ENCODE measurements around the gene RELA. TPM values are rescaled to one million over a fixed set of nuclear protein-coding genes. Genes with fewer than 3 reads are reported as not detected.

Gene RELA
- total RNA-seq, 1 experiment from 2014 or later, result 83.0 TPM

DNA sequence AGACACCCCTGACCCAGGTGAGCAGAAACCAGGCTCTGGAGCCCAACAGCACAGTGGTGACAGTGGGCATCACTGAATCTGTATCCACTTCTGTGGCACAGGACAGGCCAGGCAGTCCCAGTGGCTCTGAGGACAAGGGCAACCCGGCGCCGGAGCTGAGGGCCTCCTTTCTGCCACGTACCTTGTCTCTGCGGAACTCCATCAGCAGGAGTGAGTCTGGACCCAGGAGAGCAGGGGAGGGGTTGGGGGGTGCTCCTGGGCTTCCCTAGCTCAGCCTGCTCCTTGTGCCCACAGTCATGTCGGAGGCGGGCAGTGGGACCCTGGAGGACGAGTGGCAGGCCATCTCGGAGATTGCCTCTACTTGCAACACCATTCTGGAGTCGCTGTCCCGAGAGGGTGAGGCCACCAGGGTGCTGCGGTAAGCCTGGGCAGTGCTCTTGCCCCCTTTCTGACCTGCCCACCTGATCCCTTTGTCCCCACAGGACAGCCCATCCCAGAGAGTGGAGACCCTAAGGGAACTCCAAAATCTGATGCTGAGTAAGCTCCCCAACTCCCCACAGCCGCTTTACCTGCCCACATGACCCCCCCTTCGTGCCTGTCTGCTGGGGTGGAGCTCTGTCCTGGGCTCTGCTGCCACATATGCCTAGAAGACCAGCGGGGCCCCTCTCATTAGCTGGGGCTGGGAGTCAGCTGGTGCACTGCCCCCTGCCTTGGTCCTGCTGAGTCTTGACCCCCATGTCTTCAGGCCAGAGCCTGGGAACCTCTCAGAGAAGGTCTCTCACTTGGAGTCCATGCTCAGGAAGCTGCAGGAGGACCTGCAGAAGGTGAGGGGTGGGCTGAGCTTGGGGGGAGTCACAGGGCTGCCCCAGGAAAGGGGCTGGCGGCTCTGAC, 12.8 kb downstream of the RELA start:
- H3K27ac Mint-ChIP-seq (ENCODE audit: low read depth, unreplicated experiment), result no peak overlapping the region
- POLR2A ChIA-PET, result interaction anchor here (1.0 to 5.6 kb wide), 4 partner anchors 12 to 35 kb away, joined by 4 to 71 read pairs (median 7); partner anchors contain the start of genes PCNX3, RELA and SIPA1
- TF ChIP-seq, protein P1, sequence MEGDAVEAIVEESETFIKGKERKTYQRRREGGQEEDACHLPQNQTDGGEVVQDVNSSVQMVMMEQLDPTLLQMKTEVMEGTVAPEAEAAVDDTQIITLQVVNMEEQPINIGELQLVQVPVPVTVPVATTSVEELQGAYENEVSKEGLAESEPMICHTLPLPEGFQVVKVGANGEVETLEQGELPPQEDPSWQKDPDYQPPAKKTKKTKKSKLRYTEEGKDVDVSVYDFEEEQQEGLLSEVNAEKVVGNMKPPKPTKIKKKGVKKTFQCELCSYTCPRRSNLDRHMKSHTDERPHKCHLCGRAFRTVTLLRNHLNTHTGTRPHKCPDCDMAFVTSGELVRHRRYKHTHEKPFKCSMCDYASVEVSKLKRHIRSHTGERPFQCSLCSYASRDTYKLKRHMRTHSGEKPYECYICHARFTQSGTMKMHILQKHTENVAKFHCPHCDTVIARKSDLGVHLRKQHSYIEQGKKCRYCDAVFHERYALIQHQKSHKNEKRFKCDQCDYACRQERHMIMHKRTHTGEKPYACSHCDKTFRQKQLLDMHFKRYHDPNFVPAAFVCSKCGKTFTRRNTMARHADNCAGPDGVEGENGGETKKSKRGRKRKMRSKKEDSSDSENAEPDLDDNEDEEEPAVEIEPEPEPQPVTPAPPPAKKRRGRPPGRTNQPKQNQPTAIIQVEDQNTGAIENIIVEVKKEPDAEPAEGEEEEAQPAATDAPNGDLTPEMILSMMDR (IDR thresholded peaks at IDR 0.05; ENCODE audit: unreplicated experiment), result no peak
- no peaks in the 10 kb centered on the region for H3K9me3 Mint-ChIP-seq (ENCODE audit: unreplicated experiment)
- no peak for DNase-seq (ENCODE audit: unreplicated experiment)
- no peaks in the 10 kb centered on the region for H3K27me3 Mint-ChIP-seq (ENCODE audit: insufficient read depth, unreplicated experiment)
- peaks cover 13% of the 10 kb centered on the region for H3K36me3 Mint-ChIP-seq (ENCODE audit: insufficient read depth, unreplicated experiment)
- CTCF ChIA-PET, result interaction anchor here (0.6 to 1.0 kb wide), 3 partner anchors 10 to 64 kb away, joined by 3 read pairs; no protein-coding TSS in a partner anchor
- no TSS peak for BruUV-seq (replicated peaks)
- intact Hi-C loops (cut with micrococcal nuclease), result loop anchor here (5.0 kb wide), 1 partner anchor 33 kb away; the partner anchor contains the start of gene PCNX3
- no peak overlapping the region for H3K4me3 Mint-ChIP-seq (ENCODE audit: unreplicated experiment)
- H3K4me1 Mint-ChIP-seq (ENCODE audit: insufficient read depth, unreplicated experiment), result peaks cover 25% of the 10 kb centered on the region

DNA sequence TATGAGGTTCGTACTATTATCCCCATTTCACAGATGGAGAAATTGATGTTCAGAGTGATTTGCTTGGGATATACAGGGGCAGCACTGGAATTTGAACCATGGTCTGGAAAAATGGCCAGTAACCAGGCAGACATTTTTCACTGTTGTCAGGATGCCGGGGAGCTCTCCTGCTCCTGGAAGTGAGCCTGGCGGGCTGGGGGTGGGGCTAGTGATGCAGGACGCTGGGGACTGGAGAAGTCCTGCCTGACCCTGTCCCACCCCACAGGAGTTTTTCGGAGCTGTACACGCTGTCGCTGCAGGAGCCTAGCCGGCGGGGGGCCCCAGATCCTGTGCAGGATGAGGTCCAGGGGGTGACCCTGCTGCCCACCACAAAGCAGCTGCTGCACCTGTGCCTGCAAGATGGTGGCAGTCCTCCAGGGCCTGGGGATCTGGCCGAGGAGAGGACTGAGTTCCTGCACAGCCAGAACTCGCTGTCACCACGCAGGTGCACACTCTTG, 13.7 kb downstream of the RELA start:
- BruUV-seq (replicated peaks), result no TSS peak
- Mint-ChIP-seq H3K4me3 (ENCODE audit: unreplicated experiment) (no peak overlapping the region), H3K36me3 (ENCODE audit: insufficient read depth, unreplicated experiment) (peaks cover 11% of the 10 kb centered on the region), H3K9me3 (ENCODE audit: unreplicated experiment) (no peaks in the 10 kb centered on the region), H3K27ac (ENCODE audit: low read depth, unreplicated experiment) (no peak overlapping the region), H3K27me3 (ENCODE audit: insufficient read depth, unreplicated experiment) (no peaks in the 10 kb centered on the region), H3K4me1 (ENCODE audit: insufficient read depth, unreplicated experiment) (peaks cover 25% of the 10 kb centered on the region)
- POLR2A ChIA-PET, result interaction anchor here (0.7 to 5.6 kb wide), 3 partner anchors 13 to 151 kb away, joined by 4 to 71 read pairs (median 5); partner anchors contain the start of gene RELA
- no peak for DNase-seq (ENCODE audit: unreplicated experiment)
- TF ChIP-seq, protein P1 (IDR thresholded peaks at IDR 0.05; ENCODE audit: unreplicated experiment), result no peak
- CTCF ChIA-PET, result interaction anchor here (0.6 to 1.0 kb wide), 3 partner anchors 11 to 63 kb away, joined by 3 read pairs; no protein-coding TSS in a partner anchor
- intact Hi-C loops (cut with micrococcal nuclease), result no loop called here

DNA sequence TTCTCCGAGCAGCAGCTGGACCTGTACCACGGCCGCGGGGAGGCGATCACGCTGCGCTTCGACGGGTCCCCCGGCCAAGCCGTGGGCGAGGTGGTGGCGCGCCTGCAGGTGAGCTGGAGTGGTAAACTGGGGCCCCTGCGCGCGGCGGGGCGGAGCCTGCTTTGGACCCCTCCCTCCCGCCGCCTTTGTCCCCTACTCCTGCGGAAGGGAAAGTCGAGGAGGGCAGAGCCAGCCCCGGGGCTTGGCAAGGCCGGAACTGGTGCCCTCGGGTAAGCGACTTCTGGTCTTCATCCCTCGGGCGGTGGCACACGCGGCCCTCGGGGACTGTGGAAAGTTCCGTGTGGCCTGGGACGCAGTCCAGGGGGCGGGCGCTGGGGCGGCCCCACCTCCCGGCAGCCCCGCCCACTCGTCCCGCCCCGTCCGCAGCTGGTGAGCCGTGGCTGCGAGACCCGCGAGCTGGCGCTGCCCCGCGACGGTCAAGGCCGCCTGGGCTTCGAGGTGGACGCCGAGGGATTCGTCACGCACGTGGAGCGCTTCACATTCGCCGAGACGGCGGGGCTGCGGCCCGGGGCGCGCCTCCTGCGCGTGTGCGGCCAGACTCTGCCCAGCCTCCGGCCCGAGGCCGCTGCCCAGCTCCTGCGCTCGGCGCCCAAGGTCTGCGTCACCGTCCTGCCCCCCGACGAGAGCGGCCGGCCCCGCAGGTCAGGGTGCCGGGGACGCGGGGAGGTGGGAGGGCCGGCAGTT, 15.6 kb downstream of the RELA start:
- H3K27me3 Mint-ChIP-seq (ENCODE audit: insufficient read depth, unreplicated experiment), result no peaks in the 10 kb centered on the region
- ChIA-PET CTCF (interaction anchor here (0.6 kb wide), 1 partner anchor 9 kb away, joined by 3 read pairs; no protein-coding TSS in a partner anchor), POLR2A (interaction anchor here (1.0 kb wide), 1 partner anchor 7 kb away, joined by 3 read pairs; no protein-coding TSS in a partner anchor)
- TF ChIP-seq, protein P1 (IDR thresholded peaks at IDR 0.05; ENCODE audit: unreplicated experiment), result no peak
- peaks cover 17% of the 10 kb centered on the region for H3K4me1 Mint-ChIP-seq (ENCODE audit: insufficient read depth, unreplicated experiment)
- H3K36me3 Mint-ChIP-seq (ENCODE audit: insufficient read depth, unreplicated experiment), result no peaks in the 10 kb centered on the region
- DNase-seq (ENCODE audit: unreplicated experiment), result no peak
- no peaks in the 10 kb centered on the region for H3K9me3 Mint-ChIP-seq (ENCODE audit: unreplicated experiment)
- peak overlapping the region; percentile 55 for H3K4me3 Mint-ChIP-seq (ENCODE audit: unreplicated experiment)
- BruUV-seq (replicated peaks), result no TSS peak
- no peak overlapping the region for H3K27ac Mint-ChIP-seq (ENCODE audit: low read depth, unreplicated experiment)
- intact Hi-C loops (cut with micrococcal nuclease), result no loop called here

Data from MCF 10A (cell line).